GDM1 (cell line): ENCODE data around the gene GMPR2.

ENCODE experiments used
- DNase-seq: peaks from one replicate; lab custom pipeline; 2025; lab: John Stamatoyannopoulos, UW

Gene GMPR2

DNA sequence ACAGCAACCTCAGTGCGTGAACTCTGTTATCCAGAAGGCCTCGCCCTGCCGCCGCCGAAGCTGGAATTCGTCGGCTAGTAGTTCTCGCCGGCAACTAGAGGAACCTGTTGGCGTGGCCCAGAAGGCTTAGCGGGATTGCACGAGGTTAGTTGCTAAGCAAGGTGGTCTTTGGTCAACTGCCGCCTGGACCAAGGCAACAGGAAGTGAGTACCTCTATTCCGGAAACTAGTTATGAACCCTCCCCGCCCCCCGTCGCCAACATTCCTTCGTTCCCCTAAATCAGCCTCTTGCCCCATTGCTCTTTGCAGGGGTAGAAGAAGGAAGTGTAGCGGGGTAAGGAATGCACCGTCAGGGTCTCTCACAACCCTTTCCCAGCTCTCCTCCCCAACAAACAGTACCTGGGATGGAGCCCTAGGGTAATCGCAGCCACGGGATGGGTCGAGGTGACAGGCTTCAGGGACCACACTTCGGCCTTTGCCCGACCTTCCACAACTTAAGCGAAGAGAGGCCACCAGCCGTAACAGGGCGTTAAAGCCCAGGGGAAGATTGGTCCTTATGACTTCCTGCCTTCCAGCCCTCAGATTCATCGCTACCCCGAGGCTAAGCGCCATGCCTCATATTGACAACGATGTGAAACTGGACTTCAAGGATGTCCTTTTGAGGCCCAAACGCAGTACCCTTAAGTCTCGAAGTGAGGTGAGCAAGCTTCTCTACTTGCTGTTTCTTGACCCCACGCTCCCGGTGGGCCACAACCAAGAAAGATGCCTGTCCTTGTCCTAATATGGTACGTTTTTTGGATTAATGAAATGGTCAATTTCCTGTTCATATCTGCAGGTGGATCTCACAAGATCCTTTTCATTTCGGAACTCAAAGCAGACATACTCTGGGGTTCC lies at the start of gene GMPR2:
TSS of gene GMPR2 (plus strand) at position 285 of the 893 bp plus-strand sequence. CDS start at position 610, 325 bp downstream.
- no peak for DNase-seq

DNA sequence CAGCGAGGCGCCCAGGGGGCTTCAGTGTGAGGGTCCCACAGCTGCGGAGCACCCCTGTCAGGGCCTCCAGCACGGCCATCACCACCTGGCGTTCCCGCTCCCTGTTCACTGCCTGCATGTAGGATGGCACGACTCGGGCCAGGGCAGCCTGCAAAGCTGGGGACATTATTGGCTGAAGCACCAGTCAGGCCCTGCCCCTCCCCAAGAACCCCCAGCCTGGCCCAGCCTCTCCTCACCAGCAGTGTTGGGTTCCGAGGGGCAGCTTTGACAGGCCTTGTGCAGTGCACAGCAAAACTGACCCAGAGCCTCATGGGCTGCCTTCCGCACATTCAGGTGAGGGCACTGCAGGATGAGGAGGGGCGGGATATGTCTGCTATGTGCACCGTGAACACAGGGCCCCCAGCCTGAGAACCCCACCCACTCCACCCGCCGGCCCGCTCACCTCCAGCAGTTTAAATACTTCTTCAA lies 49.7 kb upstream of the GMPR2 start:
- DNase-seq: no peak

DNA sequence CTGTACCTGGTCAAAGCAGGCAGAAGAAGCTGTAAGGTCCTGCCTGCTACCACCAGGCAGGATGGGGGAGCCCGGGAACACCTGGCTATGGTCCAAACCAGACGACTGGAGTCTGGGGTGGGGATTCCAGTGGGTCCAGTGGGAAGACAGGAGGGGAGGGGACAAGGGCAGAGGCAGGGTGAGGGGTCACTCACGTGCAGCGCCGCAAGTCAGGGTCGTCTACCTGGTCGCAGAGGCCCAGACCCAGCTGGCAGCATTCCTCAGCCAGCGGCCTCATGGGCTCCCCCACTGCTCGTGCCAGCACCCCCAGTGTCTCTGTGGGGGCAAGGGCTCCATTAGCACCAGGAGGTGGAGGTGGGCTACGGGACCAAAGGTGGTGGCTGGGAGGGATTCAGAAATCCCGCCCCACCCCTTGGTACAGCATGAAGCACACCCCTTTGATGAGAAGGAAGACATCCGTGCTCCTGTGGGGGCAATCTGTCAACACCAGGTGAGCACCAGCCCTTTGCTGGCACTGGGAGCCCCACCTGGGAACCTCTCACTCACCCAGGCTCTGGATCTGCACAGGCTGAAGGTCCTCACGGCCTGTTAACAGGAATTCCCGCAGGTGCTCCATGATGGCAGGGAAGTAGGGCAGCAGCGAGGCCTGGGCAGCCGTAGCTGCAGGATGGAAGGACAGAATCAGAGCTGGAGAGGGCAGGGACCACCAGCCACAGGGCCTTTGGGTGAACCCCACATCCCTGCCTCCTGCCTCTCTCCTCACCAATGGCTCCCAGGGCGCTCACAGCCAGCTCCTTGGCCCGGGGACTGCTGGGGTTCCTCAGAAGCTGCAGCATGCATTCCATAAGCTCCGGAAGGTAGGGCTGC lies 48.4 kb upstream of the GMPR2 start:
- DNase-seq: no peak

DNA sequence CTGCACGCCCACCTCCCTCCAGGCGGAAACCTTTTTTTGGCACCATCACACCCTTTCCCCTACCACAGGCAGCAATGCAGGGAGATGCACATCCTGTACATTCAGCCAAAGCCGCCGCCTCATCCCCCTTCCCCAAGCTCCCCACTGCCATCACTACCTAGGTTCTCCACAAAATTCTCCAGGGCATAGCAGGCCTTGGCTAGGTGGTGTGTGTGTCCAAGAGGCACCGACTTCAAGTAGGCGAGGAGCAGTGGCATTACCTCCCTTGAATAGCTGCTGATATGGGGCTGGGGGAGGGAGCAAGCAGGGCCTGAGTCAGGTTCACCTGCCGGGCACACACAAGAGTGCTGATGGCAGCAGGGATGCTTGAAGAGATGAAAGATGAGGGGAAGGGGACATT lies 47.7 kb upstream of the GMPR2 start:
- DNase-seq: no peak

DNA sequence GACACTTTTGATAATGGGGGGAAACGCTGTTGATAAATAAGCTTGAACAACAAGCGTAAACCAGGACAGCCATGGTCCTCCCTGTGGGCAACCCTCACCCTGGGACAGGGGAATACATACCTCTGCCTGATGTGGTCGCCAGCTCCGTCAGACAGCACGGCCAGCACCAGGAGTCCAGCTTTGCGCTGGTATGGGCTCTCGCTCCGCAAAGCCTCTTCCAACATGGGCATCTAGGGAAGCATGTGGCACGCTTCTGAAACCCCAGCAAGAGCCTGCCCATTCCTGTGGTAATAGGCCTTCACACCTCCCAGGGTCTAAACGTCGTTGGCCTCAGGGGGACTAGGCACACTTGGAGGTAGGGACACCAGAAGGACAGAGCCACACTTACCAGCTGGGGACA lies 47.0 kb upstream of the GMPR2 start:
- no peak for DNase-seq

DNA sequence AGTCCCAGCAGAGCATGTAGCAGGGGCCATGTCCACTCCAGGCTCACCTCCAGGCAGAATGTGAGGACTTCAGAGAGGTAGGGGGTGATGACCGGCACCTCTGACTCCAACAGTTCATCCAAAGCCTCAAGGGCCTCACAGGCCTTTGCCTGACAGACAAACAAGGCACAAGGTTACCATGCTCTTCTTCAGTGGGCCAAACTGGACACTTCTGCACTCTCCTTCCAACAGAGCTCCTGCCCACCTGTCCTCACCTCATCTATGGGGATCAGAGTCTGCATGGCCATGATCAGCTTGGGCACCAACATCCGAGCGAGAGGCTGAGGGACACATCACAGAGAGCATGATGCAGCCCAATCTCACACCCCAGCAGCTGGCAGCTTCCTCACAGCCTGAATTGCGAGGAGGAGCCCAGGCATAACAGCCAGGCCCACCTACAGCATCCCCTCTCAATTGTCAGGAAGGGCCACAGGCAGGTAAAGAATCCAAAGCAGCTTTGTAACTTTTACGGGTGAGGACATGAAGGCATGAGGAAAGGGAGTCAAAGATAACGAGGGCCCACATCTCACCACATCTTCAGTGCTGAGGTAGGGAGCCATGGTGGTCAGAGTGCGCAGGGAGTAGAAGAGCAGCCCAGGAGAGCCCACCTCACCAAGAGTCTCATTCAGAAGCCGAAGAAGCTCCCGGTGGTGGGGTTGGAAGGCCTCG lies 45.7 kb upstream of the GMPR2 start:
- DNase-seq: no peak

DNA sequence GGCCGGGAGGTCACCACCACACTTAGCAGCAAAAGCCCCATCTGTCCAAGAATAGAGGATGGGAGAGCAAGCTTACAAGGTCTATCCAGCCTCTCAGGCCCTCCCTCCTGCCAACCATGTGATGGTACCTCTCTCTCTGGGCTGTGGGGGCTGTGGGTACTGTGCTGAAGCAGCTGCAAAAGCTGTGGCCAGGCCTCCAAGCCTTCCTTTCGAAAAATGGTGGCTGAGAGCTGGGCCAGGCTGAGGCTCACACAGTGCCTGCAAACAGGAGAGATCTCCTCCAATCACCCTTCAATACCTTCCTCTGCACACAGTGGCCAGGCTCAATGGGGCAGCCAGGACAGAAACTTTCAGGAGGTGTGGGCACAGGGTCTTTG lies 45.2 kb upstream of the GMPR2 start:
- DNase-seq: no peak

DNA sequence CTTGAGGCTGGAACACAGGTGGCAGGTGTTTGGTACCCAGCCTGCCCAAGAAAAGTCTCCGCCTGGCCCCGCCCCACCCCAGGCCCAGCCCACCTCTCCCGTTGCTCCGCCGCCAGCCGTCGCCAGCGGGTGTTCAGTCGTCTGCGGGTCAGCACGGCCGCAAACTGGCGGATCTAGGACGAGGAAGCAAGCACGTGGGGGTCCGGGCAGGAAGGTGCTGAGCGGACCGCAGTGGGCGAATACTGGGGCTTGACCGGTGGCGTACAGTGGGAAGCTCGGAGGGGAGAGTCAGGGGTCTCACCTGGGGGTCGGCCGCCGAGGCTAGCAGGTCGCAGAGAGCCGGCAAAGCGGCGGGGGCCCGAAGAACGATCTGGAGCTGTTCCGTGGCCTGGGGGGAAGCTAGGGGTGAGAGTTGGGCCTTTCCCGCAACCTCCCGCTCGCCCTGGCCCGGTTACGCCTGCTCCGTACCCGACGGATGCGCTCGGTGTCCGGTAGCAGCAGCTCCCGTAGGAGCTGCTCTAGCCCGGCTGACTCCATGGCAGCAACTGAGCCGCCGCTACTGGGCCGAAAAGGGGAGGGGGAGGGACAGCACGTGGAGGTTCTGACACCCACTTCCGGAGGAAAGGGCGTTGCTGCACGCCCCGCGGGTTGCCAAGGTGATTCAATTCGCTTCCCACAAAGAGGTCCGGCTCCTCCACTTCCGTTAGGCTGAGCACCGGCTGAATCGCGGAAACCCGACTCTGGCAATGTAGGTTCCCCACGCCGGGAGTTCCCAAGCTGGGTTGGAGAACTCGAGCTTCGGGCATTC lies 44.3 kb upstream of the GMPR2 start, which contains the start of gene IPO4:
TSS of gene IPO4 (minus strand) at position 566 of the 808 bp plus-strand sequence. CDS start at position 537, 29 bp downstream.
- peak; percentile 89 for DNase-seq

DNA sequence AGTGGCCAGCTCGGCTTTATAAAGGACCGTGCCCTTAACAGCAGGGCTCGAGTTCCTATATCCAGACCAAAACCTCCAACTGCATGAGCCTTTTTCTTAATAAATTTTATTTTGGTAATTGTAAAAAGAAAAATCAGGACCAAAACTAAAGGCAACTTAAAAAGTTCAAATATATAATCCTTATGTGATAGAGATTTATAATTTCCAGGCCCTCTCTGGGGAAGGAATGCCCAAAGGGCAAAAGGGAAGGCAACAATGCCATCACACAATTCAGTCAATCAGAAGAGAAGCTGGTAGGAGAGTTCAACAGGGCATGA lies 43.7 kb upstream of the GMPR2 start:
- DNase-seq: no peak

DNA sequence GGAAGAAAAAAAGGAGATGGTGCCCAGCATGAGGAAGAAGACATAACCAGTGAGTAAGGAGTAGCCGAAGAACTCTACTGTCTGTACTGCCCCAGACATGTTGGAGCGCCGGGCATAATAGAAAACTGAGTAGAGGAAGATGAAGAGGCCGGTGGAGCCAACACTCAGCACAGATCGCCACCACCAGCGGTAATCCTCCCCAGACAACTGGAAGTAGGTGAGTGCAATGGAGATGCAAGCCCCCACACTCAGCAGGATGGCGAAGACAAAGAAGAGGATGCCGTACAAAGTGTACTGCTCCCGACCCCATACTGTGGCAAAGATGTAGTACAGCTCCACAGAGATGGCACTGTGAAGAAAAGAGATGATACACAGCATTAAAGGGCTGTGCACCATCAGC lies 43.3 kb upstream of the GMPR2 start:
- no peak for DNase-seq

DNA sequence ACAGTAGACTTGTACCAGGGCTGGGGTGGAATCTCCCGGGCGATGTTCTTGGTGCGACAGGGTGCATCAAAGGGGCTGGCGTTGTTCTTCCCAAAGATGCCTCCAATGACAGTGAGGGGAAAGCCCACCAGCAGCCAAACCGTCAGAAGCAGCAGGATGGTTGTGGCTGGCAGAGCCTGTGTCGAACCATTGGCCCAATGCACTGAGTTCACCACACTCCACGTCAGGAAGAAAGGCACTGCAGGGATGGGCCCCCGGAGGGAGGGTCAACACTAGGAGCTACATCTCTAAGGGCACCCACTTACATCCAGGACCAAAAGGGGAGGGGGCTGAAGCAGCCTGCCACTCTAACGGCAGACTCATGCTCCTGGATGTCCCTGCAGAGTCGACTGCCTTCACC lies 42.3 kb upstream of the GMPR2 start:
- DNase-seq: no peak

DNA sequence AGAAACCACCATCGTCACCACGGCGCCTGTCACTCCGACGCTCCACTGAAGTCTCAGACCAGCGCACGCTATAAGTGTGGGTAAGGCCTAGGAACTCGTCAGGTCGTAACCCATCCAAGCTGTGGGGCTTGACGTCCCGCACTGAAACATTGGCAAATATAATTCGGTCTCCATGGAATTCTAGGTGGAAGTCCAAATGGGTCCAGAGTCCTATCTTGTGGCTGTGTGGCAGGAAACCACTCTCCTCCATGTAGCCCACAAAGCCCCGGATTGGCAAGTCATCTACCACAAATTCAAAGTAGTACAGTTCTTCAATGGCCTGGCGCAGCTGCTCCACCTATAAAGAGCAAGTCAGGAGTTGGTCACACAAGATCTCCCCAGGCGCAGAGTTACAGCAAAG lies 39.8 kb upstream of the GMPR2 start:
- DNase-seq: no peak

DNA sequence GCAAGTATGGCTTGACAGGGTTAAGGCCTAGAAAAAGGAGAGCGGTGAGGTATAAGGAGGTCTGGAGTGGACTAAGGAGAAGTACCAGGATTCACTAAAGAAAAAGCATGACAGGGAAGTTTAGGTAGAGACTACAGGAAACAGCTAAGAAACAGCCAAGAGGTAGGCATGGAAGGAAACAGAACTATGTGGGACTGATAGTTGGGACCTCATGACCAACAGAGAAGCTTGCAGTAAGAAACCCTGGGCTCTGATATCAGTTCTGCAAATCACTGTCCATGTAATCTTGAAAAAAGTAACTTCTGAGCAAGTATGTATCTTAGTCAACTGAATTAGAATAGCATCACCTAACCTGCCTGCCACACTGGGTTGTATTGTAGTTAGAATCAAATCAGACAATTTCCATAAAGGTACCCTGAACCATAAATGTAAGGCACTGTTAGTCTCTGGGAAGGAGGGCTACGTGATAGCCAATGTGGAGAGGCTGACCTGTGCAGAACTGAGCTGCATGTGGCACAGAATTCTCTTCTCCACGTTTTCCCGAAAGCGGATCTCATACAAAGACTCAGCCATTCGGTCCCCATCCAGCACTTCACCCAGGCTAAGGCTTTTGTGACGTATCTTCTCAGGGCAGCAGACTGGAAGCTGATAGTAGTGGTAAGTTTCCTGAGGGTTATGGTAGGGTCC lies 38.4 kb upstream of the GMPR2 start:
- no peak for DNase-seq

DNA sequence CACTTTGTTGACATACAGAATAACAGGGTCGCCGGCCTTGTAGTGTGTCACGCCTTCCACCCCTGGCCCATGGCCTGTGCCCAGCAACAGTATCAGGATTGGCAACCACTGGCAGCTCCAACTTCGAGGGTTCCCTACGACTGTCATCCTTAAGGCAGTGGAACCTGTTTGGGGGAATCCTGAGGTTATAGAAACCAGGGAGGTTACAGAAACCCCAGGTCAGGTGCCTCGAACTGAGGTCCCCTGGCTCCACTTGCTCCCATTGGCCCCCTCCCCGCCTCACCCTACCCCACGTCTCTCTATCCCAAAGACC lies 37.9 kb upstream of the GMPR2 start:
- no peak for DNase-seq

DNA sequence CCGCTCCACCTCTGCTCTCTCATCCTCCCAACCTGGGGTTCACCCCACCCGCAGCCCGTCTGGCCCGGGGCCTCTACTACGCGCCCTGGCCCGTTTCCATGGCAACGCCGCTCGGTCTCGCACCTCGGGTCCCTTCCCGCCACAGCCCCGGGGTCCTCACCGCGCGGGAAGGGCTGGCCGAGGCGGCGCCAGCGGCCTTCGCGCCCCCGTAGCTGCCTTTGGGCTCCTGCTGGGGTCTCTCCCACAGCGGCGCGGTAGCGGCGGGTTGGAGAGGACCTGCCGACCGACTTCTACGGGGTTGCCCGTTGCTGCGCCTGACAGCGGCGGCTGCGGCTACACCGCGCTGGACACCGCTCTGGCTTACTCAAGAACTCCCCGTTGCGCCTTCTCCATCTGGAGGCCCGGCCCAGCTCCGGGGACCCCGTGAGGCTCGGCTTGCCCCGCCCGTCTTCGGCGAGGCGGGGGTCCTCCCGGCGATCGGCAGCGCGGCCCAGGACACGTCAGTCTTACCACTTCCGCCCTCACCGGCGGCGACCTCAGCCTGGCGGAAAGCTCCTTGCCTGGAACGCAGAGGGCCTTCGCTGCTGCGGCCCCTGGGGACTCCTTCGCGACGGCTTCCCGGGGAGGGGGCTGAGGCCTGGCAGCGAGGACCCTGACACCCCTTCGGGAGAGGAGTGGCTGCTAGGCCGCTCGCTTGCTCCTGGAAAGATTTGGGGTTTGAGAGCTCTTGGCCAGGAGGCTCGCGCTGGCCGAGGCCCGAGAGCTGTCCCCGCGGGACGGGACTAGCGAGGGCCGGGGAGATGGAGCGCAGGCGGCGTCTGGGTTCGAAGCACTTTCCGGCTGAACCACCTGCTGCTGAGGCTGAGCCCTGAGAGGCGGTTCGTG lies 37.3 kb upstream of the GMPR2 start, which contains the start of gene TM9SF1:
TSS of gene TM9SF1 (minus strand) at position 256 of the 885 bp plus-strand sequence. CDS start 422 bp downstream, outside the sequence.
- peak; percentile 86 for DNase-seq

DNA sequence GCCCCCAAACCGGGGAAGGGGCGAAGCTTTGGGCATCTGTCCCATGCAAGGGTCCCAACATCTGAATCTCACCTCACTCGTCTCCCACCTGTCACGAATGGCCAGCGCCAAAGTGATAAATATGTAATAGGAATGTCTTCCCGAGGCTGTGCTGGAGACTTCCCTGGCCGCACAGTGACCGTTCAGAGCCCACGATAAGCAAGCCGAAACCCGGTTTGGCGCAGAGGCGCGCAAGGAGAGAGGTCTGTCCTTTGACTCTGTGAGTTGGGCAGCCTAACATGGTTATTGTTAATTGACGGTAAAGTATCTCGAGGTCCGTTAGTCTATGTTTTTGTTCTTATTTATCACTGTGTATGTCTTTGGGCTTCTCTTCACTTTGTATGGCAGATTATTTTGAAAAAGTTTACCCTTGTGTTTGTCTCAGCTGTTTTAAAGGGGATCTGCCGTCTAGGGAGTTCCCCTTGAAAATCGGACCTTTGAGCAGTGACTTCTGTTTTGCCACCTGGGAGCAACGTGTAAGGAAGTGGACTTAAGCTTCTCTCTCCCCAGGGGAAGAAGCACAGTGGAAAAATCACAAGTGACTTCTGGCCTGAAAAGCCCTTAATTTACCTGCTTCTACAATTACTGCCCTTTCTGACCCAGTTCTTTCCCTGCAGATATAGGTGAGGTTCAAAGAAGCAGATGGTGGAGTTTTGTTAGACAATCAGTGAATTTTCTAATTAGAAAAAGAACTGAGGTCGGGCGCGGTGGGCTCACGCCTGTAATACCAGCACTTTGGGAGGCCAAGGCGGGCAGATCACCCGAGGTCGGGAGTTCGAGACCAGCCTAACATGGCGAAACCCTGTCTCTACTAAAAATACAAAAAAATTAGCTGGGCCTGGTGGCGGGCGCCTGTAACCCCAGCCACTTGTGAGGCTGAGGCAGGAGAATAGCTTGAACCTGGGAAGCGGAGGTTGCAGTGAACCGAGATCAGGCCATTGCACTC lies 36.4 kb upstream of the GMPR2 start:
- DNase-seq: no peak

DNA sequence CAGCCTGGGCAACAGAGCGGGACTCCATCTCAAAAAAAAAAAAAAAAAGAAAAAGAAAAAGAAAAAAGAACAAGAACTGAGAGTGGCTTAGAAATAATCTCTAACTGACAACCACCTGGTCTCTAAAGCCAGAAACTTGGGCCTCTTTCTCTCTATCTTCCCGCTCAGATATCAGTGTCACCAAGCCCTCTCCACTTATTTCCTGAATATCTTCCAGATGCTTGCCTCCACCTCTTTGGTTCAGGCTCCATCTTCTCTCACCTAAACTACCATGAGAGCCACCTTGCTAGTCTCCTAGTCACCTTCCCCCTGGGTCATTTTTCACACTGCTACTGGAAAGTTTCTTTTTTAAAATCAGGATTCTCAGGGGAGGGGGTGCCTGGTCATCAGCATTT lies 35.7 kb upstream of the GMPR2 start:
- DNase-seq: no peak

DNA sequence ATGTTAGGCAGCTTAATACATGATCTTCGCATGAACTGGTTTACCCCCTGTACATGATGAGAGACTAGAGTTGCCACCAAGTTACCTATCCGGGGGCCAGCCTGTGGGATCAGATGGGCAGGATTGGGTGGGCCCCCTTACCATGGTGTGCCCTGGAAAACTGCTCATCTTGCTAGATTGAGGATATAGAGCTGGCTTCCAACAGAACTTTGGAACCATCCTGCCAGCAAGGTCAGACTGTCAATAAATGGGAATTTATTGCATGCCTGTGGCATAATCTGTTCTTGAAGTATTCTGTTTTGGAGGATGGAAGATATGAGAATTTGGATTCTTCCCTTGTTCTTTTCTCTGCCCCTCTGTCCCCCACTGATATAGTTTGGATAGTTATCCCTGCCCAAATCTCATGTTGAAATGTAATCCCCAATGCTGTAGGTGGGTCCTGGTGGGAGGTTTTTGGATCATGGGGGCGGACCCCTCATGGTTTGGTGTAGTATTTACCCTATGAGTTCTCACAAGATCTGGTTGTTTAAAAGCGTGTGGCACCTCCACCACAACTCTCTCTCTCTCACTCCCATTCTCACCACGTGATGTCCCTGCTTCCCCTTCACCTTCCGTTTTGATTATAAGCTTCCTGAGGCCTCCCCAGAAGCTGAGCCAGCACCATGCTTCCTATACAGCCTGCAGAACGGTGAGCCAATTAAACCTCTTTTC lies 33.8 kb upstream of the GMPR2 start:
- no peak for DNase-seq
